BE2C (cell line): ENCODE data around the gene DYNC1H1.

Experiments used
- DNase-seq: peaks from one replicate; pipeline ENCODE4 v3.0.0-alpha.2; 2020
- H3K27me3 ChIP-seq: fragments of 250-450 bp; sonication (Bioruptor Pico); 2 replicates; pipeline ENCODE4 v1.5.1; 2020; ENCODE audit warnings: mild to moderate bottlenecking
- H3K36me3 ChIP-seq: fragments of 250-450 bp; sonication (Bioruptor Pico); 2 replicates; pipeline ENCODE4 v1.5.1; 2020; ENCODE audit warnings: mild to moderate bottlenecking
- H3K4me1 ChIP-seq: fragments of 250-450 bp; sonication (Bioruptor Pico); 2 replicates; pipeline ENCODE4 v1.5.1; 2020
- H3K4me3 ChIP-seq: 2 replicates; pipeline ENCODE4 v1.5.1; 2011; ENCODE audit warnings: low read depth, low read length
- H3K9me3 ChIP-seq: fragments of 250-450 bp; sonication (Bioruptor Pico); 2 replicates; pipeline ENCODE4 v1.5.1; 2020
- TF ChIP-seq, protein P1 (sequence below): IDR thresholded peaks from 2 replicates; pipeline ENCODE4 v1.5.1; 2012; ENCODE audit warnings: mild to moderate bottlenecking, low read depth, low read length

Gene DYNC1H1

DNA sequence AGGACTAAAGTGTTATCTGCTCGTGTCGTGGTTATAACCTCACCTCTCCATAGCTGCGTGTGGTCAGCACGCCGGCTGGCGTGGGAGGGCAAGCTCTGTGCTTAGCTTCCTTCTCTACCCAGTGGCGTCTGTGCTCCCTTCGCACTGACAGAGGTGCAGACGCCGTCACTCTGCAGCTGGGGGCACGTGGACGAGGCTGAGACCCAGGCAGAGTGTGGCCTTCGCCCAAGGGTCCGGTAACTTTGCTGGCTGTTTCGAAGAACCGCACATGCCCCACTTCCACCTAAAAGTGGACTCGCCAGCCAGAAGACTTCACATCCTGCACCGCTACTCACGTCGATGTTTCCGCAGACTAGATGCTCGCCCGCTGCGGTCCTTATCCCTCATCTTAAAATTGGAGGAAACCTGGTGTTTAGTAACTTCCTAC lies 35.9 kb upstream of the DYNC1H1 start:
- H3K4me1 ChIP-seq, result no peaks in the 10 kb centered on the region; the same call in 1 of the 2 replicates
- no peak for DNase-seq
- peaks cover 22% of the 10 kb centered on the region for H3K36me3 ChIP-seq
- H3K27me3 ChIP-seq, result no peaks in the 10 kb centered on the region
- TF ChIP-seq, protein P1, sequence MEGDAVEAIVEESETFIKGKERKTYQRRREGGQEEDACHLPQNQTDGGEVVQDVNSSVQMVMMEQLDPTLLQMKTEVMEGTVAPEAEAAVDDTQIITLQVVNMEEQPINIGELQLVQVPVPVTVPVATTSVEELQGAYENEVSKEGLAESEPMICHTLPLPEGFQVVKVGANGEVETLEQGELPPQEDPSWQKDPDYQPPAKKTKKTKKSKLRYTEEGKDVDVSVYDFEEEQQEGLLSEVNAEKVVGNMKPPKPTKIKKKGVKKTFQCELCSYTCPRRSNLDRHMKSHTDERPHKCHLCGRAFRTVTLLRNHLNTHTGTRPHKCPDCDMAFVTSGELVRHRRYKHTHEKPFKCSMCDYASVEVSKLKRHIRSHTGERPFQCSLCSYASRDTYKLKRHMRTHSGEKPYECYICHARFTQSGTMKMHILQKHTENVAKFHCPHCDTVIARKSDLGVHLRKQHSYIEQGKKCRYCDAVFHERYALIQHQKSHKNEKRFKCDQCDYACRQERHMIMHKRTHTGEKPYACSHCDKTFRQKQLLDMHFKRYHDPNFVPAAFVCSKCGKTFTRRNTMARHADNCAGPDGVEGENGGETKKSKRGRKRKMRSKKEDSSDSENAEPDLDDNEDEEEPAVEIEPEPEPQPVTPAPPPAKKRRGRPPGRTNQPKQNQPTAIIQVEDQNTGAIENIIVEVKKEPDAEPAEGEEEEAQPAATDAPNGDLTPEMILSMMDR, result no peak
- no peaks in the 10 kb centered on the region for H3K9me3 ChIP-seq
- no peak overlapping the region for H3K4me3 ChIP-seq

DNA sequence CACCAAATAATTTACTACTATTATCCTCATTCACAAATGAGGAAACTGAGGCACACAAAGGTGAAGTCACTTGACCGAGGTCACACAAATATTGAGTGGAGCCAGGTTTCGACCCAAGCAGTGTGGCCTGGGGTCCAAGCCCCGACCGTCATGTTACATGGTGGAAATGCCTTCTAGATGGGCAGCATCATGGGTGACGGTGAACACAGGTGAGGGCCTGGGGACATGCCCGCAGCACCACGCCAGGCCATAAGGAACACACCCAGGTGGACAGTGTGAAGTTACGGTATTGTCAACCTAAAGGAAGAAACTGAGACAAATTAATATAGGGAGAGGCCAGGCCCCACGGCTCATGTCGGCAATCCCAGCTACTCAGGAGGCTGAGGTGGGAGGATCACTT lies 35.3 kb upstream of the DYNC1H1 start:
- Histone ChIP-seq H3K4me3 (no peak overlapping the region), H3K27me3 (no peaks in the 10 kb centered on the region), H3K4me1 (no peaks in the 10 kb centered on the region; the same call in 1 of the 2 replicates), H3K36me3 (peaks cover 22% of the 10 kb centered on the region), H3K9me3 (no peaks in the 10 kb centered on the region)
- TF ChIP-seq, protein P1, result no peak
- DNase-seq, result no peak

DNA sequence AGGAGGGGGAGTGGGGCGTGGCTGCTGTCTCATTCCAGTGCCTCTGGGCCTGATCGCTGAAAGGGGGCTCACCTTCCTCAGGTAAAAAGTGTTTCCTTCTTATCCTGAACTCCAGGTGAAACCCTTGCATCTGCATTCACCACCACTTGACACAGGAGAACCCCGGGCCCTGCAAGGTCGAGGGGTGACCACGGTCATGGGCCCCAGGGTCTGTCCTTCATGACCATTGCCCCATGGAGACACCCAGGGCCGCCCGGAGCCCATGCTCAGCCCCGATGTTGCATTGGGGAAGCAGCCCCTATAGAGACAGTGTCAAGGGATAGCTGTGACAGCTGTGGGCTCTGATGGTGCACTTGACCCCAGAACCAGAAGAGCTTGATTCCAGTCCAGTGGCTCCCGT lies 34.4 kb upstream of the DYNC1H1 start:
- Histone ChIP-seq H3K27me3 (no peaks in the 10 kb centered on the region), H3K4me1 (no peaks in the 10 kb centered on the region; the same call in 1 of the 2 replicates), H3K9me3 (no peaks in the 10 kb centered on the region), H3K4me3 (no peak overlapping the region), H3K36me3 (peaks cover 17% of the 10 kb centered on the region)
- DNase-seq, result no peak
- TF ChIP-seq, protein P1, result no peak

DNA sequence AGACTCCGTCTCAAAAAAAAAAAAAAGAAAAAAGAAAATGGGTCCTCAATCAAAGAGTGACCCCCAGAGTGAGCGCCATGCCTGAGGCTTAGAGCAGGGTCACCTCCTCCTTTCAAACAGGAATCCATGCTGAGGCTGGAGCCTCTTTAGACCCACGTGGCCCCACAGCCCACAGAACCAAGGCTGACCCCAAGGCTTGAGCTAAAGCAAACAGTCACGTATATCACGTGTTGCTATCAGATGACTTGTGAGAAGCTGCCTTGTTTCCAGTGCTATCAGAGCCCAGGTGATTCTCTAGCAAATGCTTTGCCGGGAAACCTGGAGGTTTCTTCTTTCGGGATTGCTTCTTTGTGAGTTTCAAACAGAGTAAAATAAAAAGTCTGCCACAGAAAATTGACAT lies 31.7 kb upstream of the DYNC1H1 start:
- Histone ChIP-seq H3K27me3 (no peaks in the 10 kb centered on the region), H3K4me3 (no peak overlapping the region), H3K4me1 (no peaks in the 10 kb centered on the region; the same call in 1 of the 2 replicates), H3K9me3 (no peaks in the 10 kb centered on the region), H3K36me3 (peaks cover 10% of the 10 kb centered on the region)
- DNase-seq, result no peak
- TF ChIP-seq, protein P1, result no peak

DNA sequence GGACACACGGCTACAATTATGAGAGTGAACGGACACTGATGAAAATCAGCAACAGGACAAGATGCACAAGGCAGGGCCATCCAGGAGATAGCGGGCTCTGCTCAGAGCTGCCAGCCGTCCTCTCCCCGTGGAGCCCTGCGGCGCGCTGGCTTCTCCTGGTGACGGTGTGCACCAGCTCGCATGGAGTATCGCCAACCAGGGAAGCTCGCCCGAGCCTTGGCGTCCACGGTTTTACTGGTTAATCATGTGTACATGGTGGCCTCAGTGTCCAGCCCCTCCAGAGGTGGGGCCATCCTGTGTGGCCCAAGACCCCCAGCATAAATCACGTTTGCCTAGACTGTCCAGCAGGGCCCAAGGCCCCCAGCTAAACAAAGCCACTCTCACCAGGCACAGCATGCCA lies 31.2 kb upstream of the DYNC1H1 start:
- TF ChIP-seq, protein P1, result no peak
- H3K9me3 ChIP-seq, result no peaks in the 10 kb centered on the region
- peaks cover 10% of the 10 kb centered on the region for H3K36me3 ChIP-seq
- DNase-seq, result no peak
- no peaks in the 10 kb centered on the region for H3K27me3 ChIP-seq
- no peaks in the 10 kb centered on the region; the same call in 1 of the 2 replicates for H3K4me1 ChIP-seq
- H3K4me3 ChIP-seq, result no peak overlapping the region

DNA sequence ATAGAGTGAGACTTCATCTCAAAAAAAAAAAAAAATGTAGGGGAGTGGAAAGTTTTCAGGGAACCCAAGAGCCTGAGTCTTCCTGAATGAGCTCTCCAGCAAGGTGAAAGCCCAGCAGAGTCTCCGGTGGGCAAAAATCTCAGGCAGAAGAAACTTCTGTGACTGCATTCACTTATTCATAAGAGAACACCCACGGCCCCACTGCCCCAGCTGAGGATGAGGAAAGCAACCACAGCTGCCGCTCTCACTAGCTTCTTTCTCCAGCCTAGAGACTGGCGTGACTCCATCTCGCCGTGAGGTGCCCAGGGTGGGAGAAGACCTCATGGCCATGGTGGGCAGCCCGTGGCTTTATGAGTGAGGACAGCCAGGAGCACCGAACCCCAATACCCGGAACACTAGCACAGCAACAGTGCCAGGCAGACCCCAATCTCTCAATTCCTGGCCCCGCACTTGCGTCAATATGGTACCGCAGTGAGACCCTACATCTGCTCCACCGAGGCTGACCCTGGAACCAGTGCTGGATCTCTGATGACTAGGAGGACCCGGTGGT lies 29.7 kb upstream of the DYNC1H1 start:
- no peaks in the 10 kb centered on the region for H3K27me3 ChIP-seq
- H3K4me1 ChIP-seq, result no peaks in the 10 kb centered on the region
- no peaks in the 10 kb centered on the region; the same call in 1 of the 2 replicates for H3K36me3 ChIP-seq
- no peaks in the 10 kb centered on the region for H3K9me3 ChIP-seq
- no peak for DNase-seq
- no peak overlapping the region for H3K4me3 ChIP-seq
- TF ChIP-seq, protein P1, result no peak
